ENCODE results near the gene ZNF827. TPM values are rescaled to one million over a fixed set of nuclear protein-coding genes. Genes with fewer than 3 reads are reported as not detected.

The ZNF827 gene
- total and polyA plus RNA-seq, 2 of the 8 experiments (the other 6 are each of a cell fraction or from before 2014, with no cell fraction given): 25.3 to 26.2 TPM

DNA sequence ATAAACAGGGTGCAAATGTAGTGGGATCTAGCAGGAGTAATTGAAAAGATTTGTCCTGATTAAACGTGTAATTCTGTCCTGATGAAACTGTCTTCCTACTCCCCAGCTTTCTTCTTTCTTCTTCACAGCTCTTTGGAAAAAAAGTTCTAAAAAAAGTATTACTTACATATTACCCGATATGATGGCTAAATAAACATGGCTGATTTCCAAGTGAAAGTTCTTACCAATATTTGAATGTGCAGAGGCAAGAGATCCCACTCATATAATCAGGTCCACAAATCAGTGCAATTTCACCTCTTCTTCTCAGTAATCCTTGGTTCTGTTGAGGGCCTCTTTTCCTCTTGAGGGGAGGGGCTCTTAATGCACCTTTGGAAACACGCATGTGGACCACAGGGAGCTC, 78.7 kb downstream of the ZNF827 start (continued):
- TF ChIP-seq TCF12 (IDR thresholded peaks at IDR 0.05; ENCODE audit: low read depth, low read length) (no peak), SP1 (IDR thresholded peaks at IDR 0.05; ENCODE audit: low read depth, low read length) (no peak), NRF1 (IDR thresholded peaks at IDR 0.05; ENCODE audit: low read depth, low read length) (no peak), BRCA1 (IDR thresholded peaks at IDR 0.05; ENCODE audit: low read depth, low read length) (no peak)
- TF ChIP-seq, protein P1, sequence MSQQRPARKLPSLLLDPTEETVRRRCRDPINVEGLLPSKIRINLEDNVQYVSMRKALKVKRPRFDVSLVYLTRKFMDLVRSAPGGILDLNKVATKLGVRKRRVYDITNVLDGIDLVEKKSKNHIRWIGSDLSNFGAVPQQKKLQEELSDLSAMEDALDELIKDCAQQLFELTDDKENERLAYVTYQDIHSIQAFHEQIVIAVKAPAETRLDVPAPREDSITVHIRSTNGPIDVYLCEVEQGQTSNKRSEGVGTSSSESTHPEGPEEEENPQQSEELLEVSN (IDR thresholded peaks at IDR 0.05): no peak

Data from H1 (cell line).